ENCODE data around the gene ELF2.
"Not testable (repeated sequence)": the region's sequence is repeated elsewhere in the genome, so short reads cannot be mapped to it uniquely, and the experiment has no call there.

The ELF2 gene

DNA sequence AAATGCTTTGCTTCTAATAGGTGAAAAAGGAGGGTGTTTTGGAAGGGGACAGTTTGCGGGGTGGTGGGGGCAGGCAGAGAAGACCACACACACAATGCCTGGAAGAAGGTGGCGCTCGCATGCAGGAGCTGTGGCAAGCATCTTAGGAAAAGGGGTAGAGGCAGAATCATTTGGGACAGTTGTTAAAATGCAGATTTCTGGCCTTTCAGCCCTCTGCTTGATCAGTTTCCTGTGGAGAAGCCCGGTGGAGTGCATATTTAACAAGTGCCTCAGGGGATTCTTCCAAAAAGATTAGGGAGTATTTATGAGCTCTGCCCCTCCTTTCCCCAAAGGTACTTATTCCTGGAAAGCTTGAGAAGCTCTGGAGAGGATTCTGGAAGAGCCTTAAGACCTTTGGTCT, 156.6 kb downstream of the ELF2 start:
- Mint-ChIP-seq H3K36me3 (peaks cover 11% of the 10 kb centered on the region), H3K4me1 (peaks cover 28% of the 10 kb centered on the region), H3K4me3 (no peak overlapping the region), H3K27me3 (no peaks in the 10 kb centered on the region), H3K27ac (no peak overlapping the region), H3K9me3 (no peaks in the 10 kb centered on the region)
- no peak for DNase-seq
- CTCF ChIA-PET, result interaction anchor here (0.5 to 3.0 kb wide), 2 partner anchors 10 to 791 kb away, joined by 3 to 25 read pairs; no protein-coding TSS in a partner anchor

DNA sequence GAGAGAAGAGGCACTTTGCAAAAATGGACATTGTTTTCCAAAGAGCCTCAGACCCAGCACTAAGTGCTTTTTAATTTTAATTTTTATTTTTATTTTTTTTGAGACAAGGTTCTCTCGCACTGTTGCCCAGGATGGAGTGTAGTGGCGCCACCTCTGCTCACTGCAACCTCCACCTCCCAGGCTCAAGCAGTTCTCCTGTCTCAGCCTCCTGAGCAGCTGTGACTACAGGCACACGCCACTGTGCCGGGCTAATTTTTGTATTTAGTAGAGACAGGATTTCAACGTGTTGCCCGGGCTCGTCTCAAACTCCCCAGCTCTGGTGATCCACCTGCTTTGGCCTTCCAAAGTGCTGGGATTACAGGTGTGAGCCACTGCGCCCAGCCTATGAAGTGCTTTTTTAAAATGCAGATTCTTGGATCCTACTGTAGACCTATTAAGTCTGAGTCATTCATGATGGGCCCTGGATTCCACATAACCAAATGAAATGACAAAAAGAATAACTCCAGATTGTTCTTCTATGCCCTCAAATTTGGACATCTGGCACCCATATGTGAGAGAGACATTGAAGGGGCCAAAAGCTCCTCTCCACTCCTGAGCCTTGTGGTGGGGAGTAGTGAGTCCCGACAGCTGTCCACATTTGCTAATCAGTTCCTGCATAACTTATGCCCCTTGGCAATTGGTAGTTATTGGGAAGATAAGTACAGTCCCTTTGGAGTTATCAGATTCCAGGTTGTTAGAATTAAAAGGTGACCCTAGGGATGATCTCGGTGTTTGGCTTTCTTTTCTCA, 157.9 kb downstream of the ELF2 start:
- H3K36me3 Mint-ChIP-seq, result peaks cover 11% of the 10 kb centered on the region
- H3K4me1 Mint-ChIP-seq, result peaks cover 39% of the 10 kb centered on the region
- CTCF ChIA-PET, result interaction anchor here (1.3 to 3.0 kb wide), 2 partner anchors 11 kb away, joined by 3 to 25 read pairs; no protein-coding TSS in a partner anchor
- no peaks in the 10 kb centered on the region for H3K27me3 Mint-ChIP-seq
- H3K4me3 Mint-ChIP-seq, result no peak overlapping the region
- no peak overlapping the region for H3K27ac Mint-ChIP-seq
- no peak for DNase-seq
- H3K9me3 Mint-ChIP-seq, result no peaks in the 10 kb centered on the region

DNA sequence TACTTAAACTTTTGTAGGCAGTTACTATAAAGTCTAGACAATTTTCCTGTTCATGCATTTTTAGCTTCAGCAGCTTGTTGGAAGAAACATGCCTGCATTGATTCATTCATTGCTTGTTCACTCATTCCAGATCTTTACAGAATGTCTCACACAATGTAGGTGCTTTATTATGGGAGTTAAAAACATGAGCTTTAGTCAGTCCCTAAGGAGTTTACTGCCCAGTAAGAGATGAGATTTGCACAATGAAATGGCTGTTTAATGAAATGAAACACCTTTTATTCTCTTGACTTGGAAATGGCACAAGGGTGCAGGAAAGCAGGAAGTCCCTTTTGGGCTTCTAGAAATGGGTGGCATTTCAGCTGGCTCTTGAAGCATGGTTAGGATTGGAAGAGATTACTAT, 158.5 kb downstream of the ELF2 start:
- Mint-ChIP-seq H3K9me3 (no peaks in the 10 kb centered on the region), H3K27me3 (no peaks in the 10 kb centered on the region), H3K4me1 (peaks cover 45% of the 10 kb centered on the region), H3K4me3 (no peak overlapping the region), H3K27ac (no peak overlapping the region), H3K36me3 (peaks cover 11% of the 10 kb centered on the region)
- CTCF ChIA-PET, result interaction anchor here (1.3 kb wide), 1 partner anchor 12 kb away, joined by 3 read pairs; no protein-coding TSS in a partner anchor
- DNase-seq, result no peak

DNA sequence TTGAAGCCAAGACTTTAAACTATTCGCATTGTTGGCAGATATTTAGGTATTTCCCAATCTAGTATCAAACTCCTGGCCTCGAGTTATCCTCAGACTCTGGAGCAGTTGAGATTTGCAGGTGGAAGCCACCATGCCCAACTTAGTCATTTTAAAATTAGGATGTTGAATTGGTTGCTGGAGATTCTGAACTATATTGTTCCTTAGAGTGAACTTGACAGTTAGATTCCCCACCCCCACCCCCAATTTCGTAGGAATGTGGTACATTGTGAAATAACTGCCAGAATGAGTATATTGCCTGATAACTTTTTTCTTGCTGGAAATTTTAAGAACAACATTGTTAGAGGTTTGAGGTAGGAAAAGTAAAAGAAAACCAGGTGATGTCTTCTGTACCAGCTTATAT, 159.2 kb downstream of the ELF2 start:
- peaks cover 45% of the 10 kb centered on the region for H3K4me1 Mint-ChIP-seq
- no peaks in the 10 kb centered on the region for H3K9me3 Mint-ChIP-seq
- H3K4me3 Mint-ChIP-seq, result no peak overlapping the region
- H3K36me3 Mint-ChIP-seq, result peaks cover 11% of the 10 kb centered on the region
- no peak for DNase-seq
- H3K27me3 Mint-ChIP-seq, result no peaks in the 10 kb centered on the region
- H3K27ac Mint-ChIP-seq, result no peak overlapping the region
- CTCF ChIA-PET, result interaction anchor here (1.3 kb wide), 1 partner anchor 13 kb away, joined by 3 read pairs; no protein-coding TSS in a partner anchor

DNA sequence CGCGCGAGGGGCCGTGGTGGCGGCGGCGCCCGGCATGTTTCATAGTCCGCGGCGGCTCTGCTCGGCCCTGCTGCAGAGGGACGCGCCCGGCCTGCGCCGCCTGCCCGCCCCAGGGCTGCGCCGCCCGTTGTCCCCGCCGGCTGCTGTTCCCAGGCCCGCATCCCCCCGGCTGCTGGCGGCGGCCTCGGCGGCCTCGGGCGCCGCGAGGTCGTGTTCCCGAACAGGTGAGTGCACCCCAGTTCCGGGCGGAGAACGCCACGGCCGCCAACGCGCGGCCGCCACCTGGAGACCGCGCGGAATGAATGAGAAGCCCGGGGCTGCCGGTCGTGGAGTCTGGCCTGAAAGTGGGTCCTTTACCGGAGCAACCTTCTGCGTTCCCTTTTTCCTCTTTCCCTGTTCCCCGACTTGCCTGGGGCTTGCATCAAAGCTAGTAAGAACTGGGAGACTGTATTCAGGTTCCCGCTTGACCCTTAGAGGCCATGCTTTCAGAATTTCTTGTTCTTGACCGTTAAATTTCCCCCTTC, 161.0 kb downstream of the ELF2 start:
- Mint-ChIP-seq H3K4me3 (peak overlapping the region; percentile 87), H3K27me3 (no peaks in the 10 kb centered on the region), H3K36me3 (peaks cover 8% of the 10 kb centered on the region), H3K9me3 (no peaks in the 10 kb centered on the region), H3K4me1 (peaks cover 43% of the 10 kb centered on the region), H3K27ac (peak overlapping the region; percentile 94)
- DNase-seq, result peak; percentile 61
- CTCF ChIA-PET, result interaction anchor here (0.7 to 3.3 kb wide), 3 partner anchors 12 to 16 kb away, joined by 3 to 16 read pairs (median 4); no protein-coding TSS in a partner anchor

DNA sequence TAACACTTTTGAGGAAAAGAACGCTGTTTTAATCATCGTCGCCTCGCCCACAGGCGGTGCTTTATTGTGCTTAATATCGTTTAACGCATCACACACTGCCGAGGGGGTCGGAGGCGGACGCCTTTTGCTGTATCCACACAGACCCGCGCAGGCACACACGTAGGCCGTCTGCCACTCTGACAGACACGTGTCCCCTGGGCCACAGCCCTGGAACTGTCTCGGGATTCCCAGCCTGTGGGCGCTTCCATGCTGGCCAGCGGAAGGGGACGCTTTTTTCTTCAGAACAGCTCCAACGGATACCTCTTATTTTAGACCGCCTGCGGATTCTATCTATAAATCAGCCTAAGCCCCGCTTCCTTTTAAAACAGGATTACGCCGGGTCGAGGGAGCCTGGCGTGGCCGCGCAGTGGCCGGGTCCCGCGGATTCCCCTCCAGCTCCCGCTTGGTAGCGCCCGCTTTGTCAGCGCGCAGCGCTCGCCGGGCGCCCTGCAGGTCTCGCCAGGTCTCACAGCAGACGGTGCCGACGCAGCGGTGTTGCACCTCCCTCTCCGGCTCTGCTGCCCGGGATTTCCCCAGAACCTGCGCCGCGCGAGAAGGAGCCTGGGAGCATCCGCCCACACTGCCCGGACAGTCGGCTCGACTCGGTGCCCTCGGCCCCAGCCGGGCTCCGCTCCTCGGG, 161.6 kb downstream of the ELF2 start, which contains the start of gene NOCT:
Gene NOCT (plus strand): TSS at position 513 of the 679 bp plus-strand sequence. CDS start 201 bp downstream, outside the sequence.
- Mint-ChIP-seq H3K9me3 (no peaks in the 10 kb centered on the region), H3K4me1 (peaks cover 43% of the 10 kb centered on the region), H3K36me3 (peaks cover 8% of the 10 kb centered on the region), H3K4me3 (peak within 1 kb of the TSS; percentile 87), H3K27ac (peak within 1 kb of the TSS; percentile 94), H3K27me3 (no peaks in the 10 kb centered on the region)
- CTCF ChIA-PET, result interaction anchor here (3.3 kb wide), 1 partner anchor 15 kb away, joined by 16 read pairs; no protein-coding TSS in a partner anchor
- peak; percentile 95 for DNase-seq

DNA sequence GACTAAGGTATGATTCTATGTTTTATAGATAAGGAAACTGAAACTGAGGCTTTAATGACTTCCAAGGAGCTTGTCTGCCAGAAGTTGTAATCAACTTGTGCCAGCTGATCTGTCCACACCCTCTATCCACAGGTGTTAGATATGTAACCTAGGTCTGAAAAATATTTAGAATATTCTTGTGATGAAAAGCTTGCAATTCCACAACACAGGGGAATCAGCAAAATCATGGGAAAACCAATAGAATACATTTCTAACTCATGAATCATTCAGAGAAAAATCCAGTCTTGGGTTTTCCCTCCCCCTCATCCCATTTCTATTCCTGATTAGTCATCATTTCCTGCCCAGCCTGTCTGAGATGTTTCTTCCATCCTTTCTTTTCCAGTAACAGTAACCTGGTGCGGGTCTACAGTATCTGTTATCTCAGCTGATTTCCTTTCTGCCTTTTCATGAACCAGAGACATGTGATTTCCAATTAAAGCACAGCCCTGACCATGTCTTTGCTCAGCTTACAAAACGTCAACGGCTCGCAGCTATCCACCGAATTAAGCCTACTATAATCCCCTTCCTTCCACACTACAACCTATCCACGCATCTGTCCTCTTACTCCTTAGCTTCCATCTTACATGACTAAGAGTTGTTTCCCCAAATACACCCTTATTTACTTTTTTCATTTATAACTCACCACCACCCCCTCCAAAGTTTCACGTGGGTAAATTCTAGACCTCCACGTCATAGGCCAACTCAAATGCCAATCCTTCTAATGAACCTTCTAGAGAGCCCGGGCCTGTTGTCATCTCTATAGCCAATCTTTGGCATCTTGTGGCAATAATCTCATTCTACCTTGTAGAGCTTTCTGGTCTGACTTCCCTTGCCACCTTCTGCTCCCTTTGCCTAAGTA, 162.4 kb downstream of the ELF2 start:
- Mint-ChIP-seq H3K27ac (peak overlapping the region; percentile 94), H3K4me1 (peaks cover 39% of the 10 kb centered on the region), H3K9me3 (no peaks in the 10 kb centered on the region), H3K4me3 (peak overlapping the region; percentile 78), H3K27me3 (no peaks in the 10 kb centered on the region), H3K36me3 (peaks cover 5% of the 10 kb centered on the region)
- CTCF ChIA-PET, result interaction anchor here (0.5 to 3.3 kb wide), 2 partner anchors 16 to 19 kb away, joined by 3 to 16 read pairs; no protein-coding TSS in a partner anchor
- DNase-seq, result no peak

DNA sequence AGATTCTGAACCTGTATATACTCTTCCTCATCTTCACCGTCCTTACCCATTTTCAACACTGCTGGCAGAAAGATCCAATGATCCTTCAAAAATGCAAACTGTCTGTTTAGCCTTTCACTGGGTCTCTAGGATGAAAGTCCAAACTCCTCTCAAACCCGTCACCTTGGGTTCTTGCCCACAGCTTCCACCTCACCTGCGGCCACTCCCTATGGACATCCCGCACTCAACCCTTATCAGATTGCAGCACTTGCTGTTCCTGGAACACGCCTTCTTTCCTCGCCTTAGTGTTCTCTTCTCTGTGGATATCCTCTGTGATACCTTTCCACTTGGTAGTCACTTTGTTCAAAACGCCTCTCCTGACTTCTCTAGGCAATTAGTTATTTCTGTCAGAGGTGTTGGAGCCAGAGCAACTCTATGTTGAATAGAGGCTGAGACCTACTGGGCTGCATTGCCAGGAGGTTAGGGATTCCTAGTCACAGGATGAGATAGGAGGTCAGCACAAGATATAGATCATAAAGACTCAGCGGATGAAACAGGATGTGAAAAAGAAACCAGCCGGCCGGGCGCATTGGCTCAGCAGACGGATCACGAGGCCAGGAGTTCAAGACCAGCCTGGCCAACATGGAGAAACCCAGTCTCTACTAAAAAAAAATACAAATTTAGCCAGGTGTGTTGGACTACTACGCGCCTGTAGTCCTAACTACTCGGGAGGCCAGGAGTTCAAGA, 165.6 kb downstream of the ELF2 start:
- CTCF ChIA-PET, result no interaction called here
- Mint-ChIP-seq H3K9me3 (peaks cover 3% of the 10 kb centered on the region), H3K27ac (no peak overlapping the region), H3K4me1 (peaks cover 20% of the 10 kb centered on the region), H3K4me3 (no peak overlapping the region), H3K36me3 (no peaks in the 10 kb centered on the region), H3K27me3 (no peaks in the 10 kb centered on the region)
- no peak for DNase-seq

DNA sequence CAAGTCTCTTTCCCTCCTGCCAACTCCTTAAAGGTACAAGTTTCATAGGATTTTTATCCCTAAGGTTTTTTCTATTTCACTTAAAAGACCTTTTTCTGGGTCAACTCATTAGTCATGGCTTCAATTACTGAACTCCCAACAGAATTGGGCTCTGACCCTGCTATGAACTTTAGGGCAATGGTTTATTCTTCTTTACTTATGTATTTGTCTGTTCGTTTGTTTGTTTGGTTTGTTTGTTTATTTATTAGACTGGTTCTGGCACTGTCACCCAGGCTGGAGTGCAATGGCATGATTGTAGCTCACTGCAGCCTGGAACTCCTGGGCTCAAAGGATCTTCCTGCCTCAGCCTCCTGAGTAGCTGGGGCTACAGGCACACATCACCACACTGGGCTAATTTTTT, 167.3 kb downstream of the ELF2 start:
- H3K4me1 Mint-ChIP-seq, result peaks cover 11% of the 10 kb centered on the region
- no peak for DNase-seq
- CTCF ChIA-PET, result no interaction called here
- peaks cover 3% of the 10 kb centered on the region for H3K9me3 Mint-ChIP-seq
- H3K36me3 Mint-ChIP-seq, result no peaks in the 10 kb centered on the region
- no peaks in the 10 kb centered on the region for H3K27me3 Mint-ChIP-seq
- no peak overlapping the region for H3K27ac Mint-ChIP-seq
- H3K4me3 Mint-ChIP-seq, result no peak overlapping the region

DNA sequence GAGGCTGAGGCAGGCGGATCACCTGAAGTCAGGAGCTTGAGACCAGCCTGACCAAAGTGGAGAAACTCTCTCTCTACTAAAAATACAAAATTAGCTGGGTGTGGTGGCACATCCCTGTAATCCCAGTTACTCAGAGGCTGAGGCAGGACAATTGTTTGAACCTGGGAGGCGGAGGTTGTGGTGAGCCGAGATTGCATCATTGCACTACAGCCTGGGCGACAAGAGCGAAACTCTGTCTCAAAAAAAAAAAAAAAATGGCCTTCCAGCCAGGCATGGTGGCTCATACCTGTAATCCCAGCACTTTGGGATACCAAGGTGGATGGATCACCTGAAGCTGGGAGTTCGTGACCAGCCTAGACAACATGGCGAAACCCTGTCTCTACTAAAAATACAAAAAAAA, 168.7 kb downstream of the ELF2 start:
- DNase-seq, H3K9me3 Mint-ChIP-seq, CTCF ChIA-PET, H3K36me3 Mint-ChIP-seq, H3K4me1 Mint-ChIP-seq, H3K27me3 Mint-ChIP-seq, H3K4me3 Mint-ChIP-seq, H3K27ac Mint-ChIP-seq: not testable (repeated sequence)

DNA sequence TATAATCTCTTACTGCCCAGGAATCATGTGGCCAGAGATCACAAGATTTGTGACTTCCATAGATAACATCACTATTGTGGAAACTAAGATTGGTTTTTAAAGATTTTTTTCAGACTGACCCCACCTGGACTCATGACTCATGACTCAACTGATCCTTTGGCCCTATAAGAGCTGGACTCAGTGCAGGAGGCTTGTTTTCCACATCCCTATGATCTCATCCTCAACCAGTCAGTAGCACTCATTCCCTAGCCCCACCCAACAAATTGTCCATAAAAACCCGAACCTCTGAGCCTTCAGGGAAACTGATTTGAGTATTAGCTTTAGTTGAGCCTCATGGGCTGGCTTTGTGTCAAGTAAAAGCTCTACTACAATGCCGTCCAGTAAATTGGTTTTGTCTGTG, 169.4 kb downstream of the ELF2 start:
- H3K4me3 Mint-ChIP-seq, result no peak overlapping the region
- H3K27me3 Mint-ChIP-seq, result no peaks in the 10 kb centered on the region
- H3K36me3 Mint-ChIP-seq, result no peaks in the 10 kb centered on the region
- no peaks in the 10 kb centered on the region for H3K4me1 Mint-ChIP-seq
- peaks cover 3% of the 10 kb centered on the region for H3K9me3 Mint-ChIP-seq
- no peak for DNase-seq
- CTCF ChIA-PET, result no interaction called here
- no peak overlapping the region for H3K27ac Mint-ChIP-seq

All from activated naive CD4-positive, alpha-beta T cell treated with anti-CD3 and anti-CD28 coated beads, Interleukin-2, amount 10 ng/mL, durations not matched to agents 7 days and 5 days (primary cell).